GM19240 (cell line): ENCODE results near the gene PHYKPL.
"Not testable (repeated sequence)": the region's sequence is repeated elsewhere in the genome, so short reads cannot be mapped to it uniquely, and the experiment has no call there.

Experiments
- DNase-seq: peaks from one replicate; pipeline ENCODE4 v3.0.0; 2011; ENCODE audit warnings: low spot score; ENCODE audit not compliant: insufficient read length

PHYKPL gene

GRCh38 chr5:178265746-178266145 is 33.1 kb upstream of the PHYKPL start:
- no peak for DNase-seq

GRCh38 chr5:178264044-178264443 is 31.4 kb upstream of the PHYKPL start:
- DNase-seq, result no peak

- DNase-seq, result no peak
Measured at GRCh38 chr5:178261666-178262600, 29.3 kb upstream of the PHYKPL start.

GRCh38 chr5:178259623-178260536 is 27.3 kb upstream of the PHYKPL start:
- no peak for DNase-seq

- DNase-seq, result no peak
Measured at GRCh38 chr5:178257650-178258049, 25.0 kb upstream of the PHYKPL start.

GRCh38 chr5:178256746-178257145 is 24.1 kb upstream of the PHYKPL start:
- DNase-seq, result no peak

- DNase-seq, result not testable (repeated sequence)
Measured at GRCh38 chr5:178253632-178254031, 21.0 kb upstream of the PHYKPL start.

- no peak for DNase-seq
Measured at GRCh38 chr5:178252258-178252657, 19.7 kb upstream of the PHYKPL start.

GRCh38 chr5:178250263-178250662 is 17.7 kb upstream of the PHYKPL start:
- no peak for DNase-seq

- DNase-seq, result no peak
Measured at GRCh38 chr5:178249191-178249989, 16.8 kb upstream of the PHYKPL start.

- DNase-seq, result no peak
Measured at GRCh38 chr5:178248750-178249149, 16.1 kb upstream of the PHYKPL start.

- DNase-seq, result no peak
Measured at GRCh38 chr5:178247481-178248456, 15.2 kb upstream of the PHYKPL start.

GRCh38 chr5:178246624-178247279 is 14.2 kb upstream of the PHYKPL start:
- DNase-seq, result no peak

- no peak for DNase-seq
Measured at GRCh38 chr5:178245389-178245788, 12.8 kb upstream of the PHYKPL start.

GRCh38 chr5:178244576-178244975 is 12.0 kb upstream of the PHYKPL start:
- no peak for DNase-seq

- DNase-seq, result no peak
Measured at GRCh38 chr5:178242416-178242815, 9.8 kb upstream of the PHYKPL start.

- DNase-seq, result no peak
Measured at GRCh38 chr5:178241688-178242231, 9.2 kb upstream of the PHYKPL start.

GRCh38 chr5:178241231-178241663 is 8.6 kb upstream of the PHYKPL start:
- DNase-seq, result no peak

- no peak for DNase-seq
Measured at GRCh38 chr5:178240766-178241165, 8.2 kb upstream of the PHYKPL start.
